Smooth muscle cell (in vitro differentiated cells): ENCODE measurements around the gene AP4S1. TPM values are rescaled to one million over a fixed set of nuclear protein-coding genes. Genes with fewer than 3 reads are reported as not detected.
"Not testable (repeated sequence)": the region's sequence is repeated elsewhere in the genome, so short reads cannot be mapped to it uniquely, and the experiment has no call there.

ENCODE experiments used
- DNase-seq: peaks from one replicate; lab custom pipeline; 2025; ENCODE audit not compliant: unreplicated experiment; lab: John Stamatoyannopoulos, UW
- H2AFZ ChIP-seq: fragments of 200-600 bp; sonication (generic); 2 replicates; pipeline ENCODE4 v1.6.0; 2016; ENCODE audit warnings: antibody characterized with exemption, low read depth, mild to moderate bottlenecking
- H3F3A ChIP-seq: fragments of 200-600 bp; sonication (generic); 2 replicates; pipeline ENCODE4 v1.6.0; 2017; ENCODE audit warnings: antibody characterized with exemption, low read depth
- H3K27ac ChIP-seq: fragments of 200-600 bp; sonication (generic); 2 replicates; pipeline ENCODE4 v1.5.1; 2016; ENCODE audit warnings: low read depth, mild to moderate bottlenecking
- H3K27me3 ChIP-seq: fragments of 200-600 bp; sonication (generic); 2 replicates; pipeline ENCODE4 v1.6.1; 2016; ENCODE audit warnings: low read depth, mild to moderate bottlenecking
- H3K36me3 ChIP-seq: fragments of 200-600 bp; sonication (generic); 2 replicates; pipeline ENCODE4 v1.5.1; 2016; ENCODE audit warnings: low read depth
- H3K4me1 ChIP-seq: fragments of 200-600 bp; sonication (generic); 2 replicates; pipeline ENCODE4 v1.5.1; 2016; ENCODE audit warnings: low read depth
- H3K4me2 ChIP-seq: fragments of 200-600 bp; sonication (generic); 2 replicates; pipeline ENCODE4 v1.6.0; 2016; ENCODE audit warnings: mild to moderate bottlenecking
- H3K4me3 ChIP-seq: fragments of 200-600 bp; sonication (generic); 2 replicates; pipeline ENCODE4 v1.5.1; 2016; ENCODE audit warnings: mild to moderate bottlenecking
- H3K79me2 ChIP-seq: fragments of 200-600 bp; sonication (generic); 2 replicates; pipeline ENCODE4 v1.6.0; 2016; ENCODE audit warnings: low read depth, mild to moderate bottlenecking
- H3K9ac ChIP-seq: fragments of 200-600 bp; sonication (generic); 2 replicates; pipeline ENCODE4 v1.6.0; 2016; ENCODE audit warnings: low read depth
- H3K9me3 ChIP-seq: fragments of 200-600 bp; sonication (generic); replicated peaks from 2 replicates; pipeline ENCODE4 v1.5.1; 2016; ENCODE audit warnings: low read depth
- H4K20me1 ChIP-seq: fragments of 200-600 bp; sonication (generic); 2 replicates; pipeline ENCODE4 v1.6.0; 2016; ENCODE audit warnings: low read depth
- CTCF ChIP-seq: fragments of 200-600 bp; sonication (generic); IDR thresholded peaks from 2 replicates; pipeline ENCODE4 v1.5.1; 2017; ENCODE audit warnings: borderline replicate concordance, mild to moderate bottlenecking, antibody characterized with exemption; ENCODE audit not compliant: insufficient read depth, poor library complexity, severe bottlenecking
- WGBS: methylation state at CpG from one replicate; pipeline ENCODE4 v1.1.7; 2016; ENCODE audit warnings: low lambda C conversion rate; 5-methylcytosine and 5-hydroxymethylcytosine counted together
- polyA plus RNA-seq: library from polyadenylated mRNA; unstranded; fragments of >200 nt; fragmentation: Nextera tagmentation; extraction: Ambion mirVana; gene quantifications from 2 replicates; pipeline ENCODE4 v1.2.1, GENCODE V29; 2016
- total RNA-seq: library from RNA; depleted of rRNA; stranded (reverse); fragments of >200 nt; gene quantifications from 2 replicates; pipeline ENCODE4 v1.2.3, GENCODE V29; 2014

AP4S1 gene
- total and polyA plus RNA-seq, 2 experiments from 2014 or later = 4.1 to 7.6 TPM

GRCh38 chr14:31085027-31085426 lies 59.6 kb downstream of the AP4S1 start:
- Histone ChIP-seq H3K79me2 (no peaks in the 10 kb centered on the region), H3K9me3 (no peaks in the 10 kb centered on the region), H4K20me1 (no peaks in the 10 kb centered on the region), H3K4me3 (no peak overlapping the region), H3K4me2 (no peak overlapping the region), H3K36me3 (no peaks in the 10 kb centered on the region), H3K27ac (no peak overlapping the region), H2AFZ (no peak overlapping the region), H3F3A (no peaks in the 10 kb centered on the region), H3K27me3 (no peaks in the 10 kb centered on the region), H3K4me1 (no peaks in the 10 kb centered on the region), H3K9ac (no peak overlapping the region)
- 98% methylated on average over 3 of the region's 3 CpGs for WGBS
- DNase-seq = no peak
- TF ChIP-seq CTCF = no peak

GRCh38 chr14:31086466-31086865 lies 61.0 kb downstream of the AP4S1 start:
- H3F3A ChIP-seq, DNase-seq, H3K9ac ChIP-seq, H3K36me3 ChIP-seq, H2AFZ ChIP-seq, H3K79me2 ChIP-seq, H3K4me2 ChIP-seq, H4K20me1 ChIP-seq, H3K9me3 ChIP-seq, H3K27ac ChIP-seq, H3K27me3 ChIP-seq, H3K4me3 ChIP-seq, H3K4me1 ChIP-seq: not testable (repeated sequence)
- WGBS = 95% methylated on average over 9 of the region's 9 CpGs

GRCh38 chr14:31090883-31091764 lies 65.7 kb downstream of the AP4S1 start:
- DNase-seq = no peak
- peaks cover 6% of the 10 kb centered on the region for H3F3A ChIP-seq
- no peaks in the 10 kb centered on the region for H3K79me2 ChIP-seq
- no peaks in the 10 kb centered on the region for H3K9me3 ChIP-seq
- no peak overlapping the region for H3K4me3 ChIP-seq
- no peak overlapping the region for H2AFZ ChIP-seq
- peak overlapping the region; percentile 58 for H3K9ac ChIP-seq
- H3K36me3 ChIP-seq = no peaks in the 10 kb centered on the region
- H3K27ac ChIP-seq = peak overlapping the region; percentile 90
- no peak for TF ChIP-seq CTCF
- H3K27me3 ChIP-seq = no peaks in the 10 kb centered on the region
- peaks cover 5% of the 10 kb centered on the region for H3K4me1 ChIP-seq
- WGBS = 91% methylated on average over 5 of the region's 5 CpGs
- no peaks in the 10 kb centered on the region for H4K20me1 ChIP-seq
- peak overlapping the region; percentile 55 for H3K4me2 ChIP-seq

GRCh38 chr14:31092160-31092708 lies 66.8 kb downstream of the AP4S1 start:
- Histone ChIP-seq H4K20me1 (no peaks in the 10 kb centered on the region), H3K36me3 (no peaks in the 10 kb centered on the region), H2AFZ (no peak overlapping the region), H3K4me2 (no peak overlapping the region), H3K9me3 (no peaks in the 10 kb centered on the region), H3K9ac (no peak overlapping the region), H3K4me1 (peaks cover 6% of the 10 kb centered on the region), H3F3A (peaks cover 6% of the 10 kb centered on the region), H3K4me3 (no peak overlapping the region), H3K27me3 (no peaks in the 10 kb centered on the region), H3K79me2 (no peaks in the 10 kb centered on the region), H3K27ac (no peak overlapping the region)
- 88% methylated on average over 2 of the region's 2 CpGs for WGBS
- TF ChIP-seq CTCF = no peak
- DNase-seq = no peak

GRCh38 chr14:31093884-31094839 lies 68.7 kb downstream of the AP4S1 start:
- 95% methylated on average over 10 of the region's 10 CpGs for WGBS
- not testable (repeated sequence) for H3K9ac ChIP-seq, H3K36me3 ChIP-seq, H3K79me2 ChIP-seq, H4K20me1 ChIP-seq, H3K27me3 ChIP-seq, H3K4me3 ChIP-seq, H3K4me2 ChIP-seq, H3K27ac ChIP-seq, DNase-seq, H3K4me1 ChIP-seq, H3F3A ChIP-seq, H3K9me3 ChIP-seq, H2AFZ ChIP-seq
